Measurements from ENCODE around the gene STK26.
"Not testable (repeated sequence)": the region's sequence is repeated elsewhere in the genome, so short reads cannot be mapped to it uniquely, and the experiment has no call there.

The STK26 gene

DNA sequence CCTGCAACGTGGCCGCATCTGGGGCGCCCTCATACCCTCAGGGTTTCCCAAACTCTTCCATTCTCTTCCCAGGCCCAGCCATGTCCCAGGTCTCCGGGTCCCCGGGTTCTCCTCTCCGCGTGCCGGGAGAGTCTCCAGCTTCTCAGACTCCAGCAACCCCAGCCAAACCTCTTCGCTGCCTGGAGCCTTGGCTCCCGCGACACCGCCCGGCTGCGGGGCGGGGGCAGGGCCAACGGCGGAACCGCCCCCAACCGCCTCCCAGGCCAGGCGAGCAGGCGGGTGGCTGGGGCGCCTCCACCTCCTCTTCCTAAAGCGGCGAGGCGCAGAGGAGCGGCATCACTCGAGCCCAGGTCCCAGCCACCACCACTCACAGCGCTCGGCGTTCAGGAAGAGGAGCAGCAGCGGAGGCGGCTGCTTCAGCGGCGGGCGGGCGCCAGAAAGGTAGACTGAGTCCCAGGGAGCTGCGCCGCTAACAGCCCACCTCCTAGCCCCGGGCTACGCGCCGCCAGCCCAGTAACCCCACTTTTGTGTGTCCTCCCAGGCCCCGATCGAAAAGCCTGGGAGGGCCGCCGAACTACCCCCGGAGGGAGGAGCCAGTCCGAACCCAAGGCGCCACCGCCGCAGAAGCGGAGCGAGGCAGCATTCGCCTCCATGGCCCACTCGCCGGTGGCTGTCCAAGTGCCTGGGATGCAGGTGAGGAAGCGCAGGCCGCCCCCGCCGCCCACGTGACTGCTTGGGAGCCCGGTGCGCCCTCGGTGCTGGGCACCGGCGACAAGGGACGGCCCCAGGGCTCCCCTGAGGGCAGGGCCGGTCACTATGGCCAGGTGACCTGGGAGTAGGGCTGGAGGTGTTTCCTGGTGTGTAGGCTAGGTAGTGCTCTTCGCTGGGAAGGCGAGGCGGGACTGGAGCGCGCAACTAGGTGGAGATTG, at the start of gene STK26:
Gene STK26 (plus strand): TSS at position 336 of the 929 bp plus-strand sequence. CDS start 316 bp downstream, at position 652.
- peak; percentile 81 for DNase-seq

DNA sequence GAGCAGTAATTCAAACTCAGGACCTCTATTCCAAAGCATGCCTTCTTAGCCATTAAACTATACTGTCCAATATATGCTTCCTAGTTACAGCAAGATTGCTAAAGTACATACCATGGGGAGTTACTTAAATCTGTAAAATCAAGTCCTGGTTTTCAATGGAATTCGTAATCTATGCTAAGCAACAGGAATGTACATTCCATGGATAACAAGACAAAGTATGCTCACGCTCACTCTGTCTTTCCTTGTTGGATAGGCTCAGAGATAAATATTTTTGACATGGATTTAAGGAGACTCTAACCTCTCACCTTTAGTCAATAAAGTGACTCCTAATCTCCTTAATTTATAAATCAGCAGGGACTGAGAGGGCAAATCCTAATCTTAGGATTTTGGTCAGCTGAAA, 47.3 kb upstream of the STK26 start:
- DNase-seq, result no peak

DNA sequence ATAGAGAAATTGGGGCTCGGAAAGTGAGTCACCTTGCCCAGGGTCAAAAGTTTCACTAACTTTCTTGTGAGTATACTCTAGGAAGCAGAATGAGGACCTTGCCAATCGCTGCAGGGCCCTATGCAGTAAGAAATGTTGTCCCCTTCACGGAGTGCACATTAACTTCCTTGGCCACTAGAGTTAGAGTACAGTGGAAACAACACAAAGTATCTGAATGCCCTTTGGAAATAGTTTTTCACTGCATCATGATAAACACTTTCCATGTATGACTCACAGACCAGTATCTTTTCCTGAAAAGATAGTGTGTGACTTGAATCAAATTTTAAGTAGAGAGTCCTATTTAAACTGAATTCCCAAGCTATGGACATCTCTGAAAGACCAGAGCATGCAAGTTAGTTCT, 45.5 kb upstream of the STK26 start:
- no peak for DNase-seq

DNA sequence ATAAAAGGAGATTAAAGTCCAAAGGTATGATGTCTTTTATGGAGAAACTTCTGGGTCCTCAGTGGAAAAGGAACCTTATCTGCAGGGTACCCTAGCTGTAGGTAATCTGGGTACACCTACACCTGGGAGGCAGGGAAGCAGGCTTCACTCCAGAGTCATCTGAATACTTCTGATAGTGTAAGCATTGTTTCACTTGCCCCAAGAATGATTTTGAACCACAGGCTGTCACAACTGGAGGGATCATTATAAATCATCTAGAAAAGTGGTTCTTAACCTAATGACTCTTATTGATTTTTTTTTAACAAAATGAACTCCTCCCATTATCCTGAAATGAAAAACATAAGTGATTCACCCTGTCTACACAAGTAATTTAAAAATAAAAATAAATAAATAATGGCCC, 44.0 kb upstream of the STK26 start:
- no peak for DNase-seq

DNA sequence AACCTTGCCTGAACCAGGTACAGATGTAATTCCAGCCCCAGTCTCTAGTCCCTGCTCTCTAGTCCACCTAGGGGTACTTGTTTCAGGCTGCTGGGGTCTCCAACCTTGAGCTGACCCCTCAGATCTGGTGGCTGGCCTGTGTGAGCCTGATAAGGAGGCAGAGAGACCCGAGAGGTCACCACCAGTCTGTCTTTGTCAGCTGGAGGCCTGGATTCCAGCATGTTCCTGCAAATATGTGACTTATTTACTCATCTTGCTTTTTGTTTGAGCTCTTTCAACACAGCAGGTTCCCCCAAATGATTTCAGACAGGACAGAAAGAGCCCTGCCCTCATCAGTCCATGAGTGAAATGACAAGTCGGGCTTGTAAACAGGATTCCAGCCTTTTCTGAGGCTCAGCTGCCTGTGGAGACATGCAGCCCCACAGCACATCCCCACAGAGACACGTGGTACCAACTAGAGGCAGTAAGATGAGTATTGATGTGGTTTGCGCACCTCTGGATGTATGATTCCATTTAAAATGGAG, 37.5 kb upstream of the STK26 start:
- no peak for DNase-seq

DNA sequence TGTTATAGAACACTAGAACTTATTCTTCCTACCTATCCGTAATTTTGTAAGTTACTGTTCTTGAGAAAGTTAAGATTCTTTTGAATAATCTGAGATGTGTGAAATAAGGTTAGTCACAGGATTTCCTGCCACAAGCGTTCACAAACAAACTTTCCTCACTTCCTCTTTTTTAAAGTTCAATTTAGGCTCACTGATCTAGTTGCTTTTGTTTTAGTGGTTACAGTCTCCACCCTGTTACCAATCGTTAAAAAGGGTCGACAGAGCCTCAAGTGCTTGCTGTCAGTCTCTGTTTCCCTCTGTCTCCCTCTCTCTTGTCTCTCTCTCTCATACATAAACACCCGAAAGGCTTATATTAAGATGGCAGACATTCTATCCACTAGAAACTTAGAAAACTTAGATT, 35.9 kb upstream of the STK26 start:
- no peak for DNase-seq

DNA sequence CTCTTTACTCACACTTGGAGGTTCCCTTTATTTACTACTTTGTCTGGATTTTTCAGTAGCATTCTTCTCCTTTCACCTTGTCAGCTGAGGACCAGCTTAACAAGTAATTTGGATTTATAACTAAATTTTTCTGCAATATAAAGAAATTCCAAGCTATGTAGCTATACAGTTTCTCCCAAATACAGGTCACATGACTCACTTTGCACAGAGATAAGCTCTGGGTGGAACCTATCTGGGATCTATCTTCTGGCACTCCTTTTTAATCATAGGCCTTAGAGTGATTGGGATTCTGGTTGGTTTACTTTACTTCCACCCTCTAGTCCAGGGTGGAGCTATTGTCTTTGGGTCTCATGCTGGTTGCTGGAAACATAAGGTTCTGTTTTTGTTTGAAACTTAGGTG, 34.9 kb upstream of the STK26 start:
- no peak for DNase-seq

DNA sequence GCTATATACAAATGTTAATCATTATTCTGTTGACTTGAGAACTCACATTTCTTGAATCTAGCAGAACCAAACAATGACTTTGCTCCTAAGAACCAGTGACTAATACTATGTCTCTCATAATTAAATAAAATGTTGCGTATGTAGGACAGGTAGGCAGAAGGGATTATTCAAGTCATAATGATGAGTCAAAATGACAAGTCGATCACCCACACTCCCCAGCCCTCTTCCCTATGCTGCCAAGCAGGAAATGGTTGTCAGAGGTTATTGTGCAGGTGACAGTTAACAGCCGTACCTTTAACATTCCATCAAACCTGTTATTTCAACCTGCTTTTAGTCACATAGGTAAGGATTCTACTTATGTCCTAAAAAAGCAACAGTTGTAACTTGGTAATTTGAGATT, 22.0 kb upstream of the STK26 start:
- no peak for DNase-seq

DNA sequence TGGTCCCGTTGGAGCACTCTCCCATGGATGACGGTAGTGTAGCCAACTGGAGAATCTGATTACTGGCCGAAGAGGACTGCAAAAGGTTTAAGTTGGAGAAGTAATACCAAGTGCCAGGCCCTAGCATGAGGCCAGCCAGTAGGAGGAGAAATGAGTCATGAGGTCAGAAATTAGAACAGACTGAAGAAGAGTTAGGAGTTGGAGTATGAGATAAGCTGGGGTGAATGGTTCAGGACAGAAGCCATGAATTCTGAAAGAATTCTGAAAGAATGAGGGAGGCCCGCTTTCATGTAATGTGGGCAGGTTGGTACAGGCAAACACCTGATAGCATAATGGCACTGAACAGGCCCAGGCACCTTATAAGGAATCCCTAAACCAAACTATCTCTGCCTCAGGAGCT, 18.4 kb upstream of the STK26 start:
- DNase-seq, result no peak

DNA sequence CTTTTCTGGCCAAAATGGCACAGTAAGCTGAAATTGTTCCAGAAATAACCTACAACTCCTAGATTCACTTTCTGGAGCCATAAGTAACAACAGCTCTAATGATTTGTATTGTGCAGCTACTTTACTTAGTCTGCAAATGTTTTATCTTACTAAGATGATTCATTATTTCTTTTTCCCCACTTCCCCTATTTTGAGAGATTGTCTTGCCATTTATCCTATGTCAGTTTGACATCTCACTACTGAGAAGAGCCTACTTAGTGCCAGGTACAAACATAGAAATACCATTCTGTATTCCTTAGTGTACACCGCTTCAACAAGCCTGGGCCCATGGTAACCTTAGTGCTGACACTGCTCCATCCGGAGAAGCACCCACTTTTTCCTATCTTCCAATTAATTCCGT, 13.8 kb upstream of the STK26 start:
- DNase-seq, result no peak

DNA sequence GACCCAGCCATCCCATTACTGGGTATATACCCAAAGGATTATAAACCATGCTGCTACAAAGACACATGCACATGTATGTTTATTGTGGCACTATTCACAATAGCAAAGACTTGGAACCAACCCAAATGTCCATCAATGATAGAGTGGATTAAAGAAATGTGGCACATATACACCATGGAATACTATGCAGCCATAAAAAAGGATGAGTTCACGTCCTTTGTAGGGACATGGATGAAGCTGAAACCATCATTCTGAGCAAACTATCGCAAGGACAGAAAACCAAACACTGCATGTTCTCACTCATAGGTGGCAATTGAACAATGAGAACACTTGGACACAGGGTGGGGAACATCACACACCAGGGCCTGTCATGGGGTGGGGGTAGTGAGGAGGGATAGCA, 12.9 kb upstream of the STK26 start:
- DNase-seq, result not testable (repeated sequence)

DNA sequence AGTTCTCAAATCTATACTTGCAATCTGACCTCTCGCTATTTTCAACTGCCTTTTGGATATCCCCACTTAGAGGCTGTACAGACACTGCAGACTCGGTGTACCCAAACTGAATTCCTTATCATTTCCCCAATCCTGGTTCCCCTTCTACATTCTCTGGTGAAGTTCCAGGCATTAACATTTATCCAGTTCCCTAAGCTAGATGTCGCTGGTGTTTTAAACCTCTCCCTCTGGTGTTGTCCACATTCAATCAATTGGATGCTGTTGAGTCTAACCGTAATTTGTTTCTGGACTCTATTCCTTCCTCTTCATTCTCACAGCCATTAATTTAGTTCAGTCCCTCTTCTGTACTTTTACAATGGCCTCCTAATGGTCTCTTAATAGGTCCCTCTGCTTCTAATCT, 7.2 kb upstream of the STK26 start:
- no peak for DNase-seq

DNA sequence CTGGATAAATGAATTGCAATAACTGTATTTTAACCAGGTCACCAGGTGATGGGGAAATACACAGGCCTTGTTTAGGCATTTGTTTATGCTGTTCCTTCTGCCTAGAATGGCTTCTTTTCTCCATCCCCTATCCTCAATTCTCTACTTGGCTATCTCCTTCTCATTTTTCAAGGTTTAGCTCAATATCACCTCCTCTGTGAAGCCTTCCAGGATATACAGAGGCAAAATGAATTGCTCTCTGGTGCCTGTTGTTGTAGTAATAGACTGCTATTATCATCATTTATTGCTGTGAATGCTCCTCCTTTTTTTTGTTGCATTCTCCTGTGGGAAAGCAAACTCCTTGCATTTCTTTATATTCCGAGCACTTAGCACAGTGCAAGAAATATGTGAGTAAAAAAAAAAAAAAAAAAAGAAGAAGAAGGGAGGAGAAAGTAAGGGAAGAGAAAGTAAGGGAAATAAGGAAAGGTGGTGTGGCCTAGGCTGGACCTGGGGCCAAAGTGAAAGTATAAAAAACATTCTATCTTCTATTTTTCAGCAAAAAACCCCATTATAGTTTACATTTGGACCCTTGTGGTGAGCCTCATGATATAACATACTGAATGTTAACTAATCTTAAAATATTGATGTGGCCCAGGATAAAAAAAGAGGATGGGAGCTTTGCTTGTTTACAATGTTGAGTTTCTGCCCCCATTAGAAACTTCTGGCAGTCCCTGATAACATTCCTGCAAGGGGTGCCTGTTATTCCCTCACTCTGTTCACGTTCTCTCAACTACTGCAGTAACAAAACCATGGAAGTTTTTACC, 6.3 kb upstream of the STK26 start:
- DNase-seq, result no peak

DNA sequence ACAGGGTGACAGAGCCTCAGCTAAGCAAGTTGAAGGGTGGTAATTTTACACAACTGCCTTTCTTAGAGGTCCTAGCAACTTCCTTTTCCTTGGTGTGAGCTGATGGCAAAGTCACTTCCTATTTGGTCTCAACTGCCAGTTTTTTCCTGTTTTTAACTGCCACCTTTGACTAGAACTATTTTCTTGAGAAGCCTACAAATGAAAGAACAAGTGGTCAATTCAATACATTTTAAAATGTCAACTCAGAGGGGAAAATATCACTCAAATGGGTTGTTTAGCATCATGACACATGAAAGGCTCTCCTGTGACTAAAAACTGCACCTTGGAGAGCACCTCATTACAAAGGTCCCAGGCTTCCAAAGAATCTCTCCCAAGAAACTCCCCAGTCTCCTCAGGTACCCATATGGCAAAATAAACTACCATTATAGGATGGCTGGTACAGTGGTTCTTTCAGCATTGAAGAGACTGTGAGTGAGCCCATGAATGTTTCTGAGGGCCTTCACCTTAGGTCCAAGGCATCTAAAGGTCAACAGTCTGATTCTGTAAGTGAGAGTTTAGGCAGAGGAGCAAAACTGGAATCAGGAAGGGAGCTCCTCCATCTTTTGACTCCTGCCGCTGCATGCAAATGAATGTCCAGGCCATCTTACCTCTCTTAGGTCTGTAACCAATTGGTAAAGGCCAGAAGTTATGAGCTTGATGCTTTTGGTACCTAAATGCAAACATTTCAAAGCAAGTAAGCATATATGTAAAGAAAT, 5.5 kb upstream of the STK26 start:
- no peak for DNase-seq

DNA sequence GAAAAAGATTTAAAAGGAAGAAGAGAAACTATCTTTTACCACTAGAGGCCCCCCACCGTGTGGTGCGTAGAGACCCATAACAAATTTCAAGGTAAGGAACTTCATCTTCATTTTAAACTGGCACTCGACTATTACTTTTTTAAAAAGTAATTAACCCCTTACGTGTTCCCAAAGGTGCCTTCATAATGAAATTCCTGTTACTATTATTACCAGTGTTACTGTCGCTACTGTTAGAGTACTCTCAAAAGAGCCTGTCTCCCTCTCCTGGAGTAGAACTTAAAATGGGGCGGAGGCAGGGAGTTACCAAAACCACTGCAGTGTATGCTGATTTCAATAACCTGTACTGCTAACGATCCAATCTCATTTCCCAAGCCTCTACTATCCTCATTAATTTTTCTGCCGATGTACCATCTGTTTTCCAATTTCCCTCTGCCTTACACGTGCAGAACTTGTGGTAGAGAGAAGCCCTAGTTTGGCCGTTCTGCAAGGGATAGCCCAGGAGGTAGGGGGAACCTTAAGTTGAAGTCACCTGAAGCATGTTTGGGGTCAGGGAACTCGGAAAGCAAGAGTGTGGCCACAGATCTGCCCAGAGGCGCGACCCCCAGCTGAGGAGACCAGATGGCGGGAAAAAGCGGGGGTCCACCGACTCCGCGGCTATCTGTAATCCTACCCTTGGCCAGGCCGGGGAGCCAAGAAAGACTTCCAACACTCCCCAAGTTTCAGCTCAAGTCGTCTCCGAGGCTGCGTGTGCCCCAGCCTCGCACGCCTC, 720 bp upstream of the STK26 start:
- DNase-seq, result no peak

DNA sequence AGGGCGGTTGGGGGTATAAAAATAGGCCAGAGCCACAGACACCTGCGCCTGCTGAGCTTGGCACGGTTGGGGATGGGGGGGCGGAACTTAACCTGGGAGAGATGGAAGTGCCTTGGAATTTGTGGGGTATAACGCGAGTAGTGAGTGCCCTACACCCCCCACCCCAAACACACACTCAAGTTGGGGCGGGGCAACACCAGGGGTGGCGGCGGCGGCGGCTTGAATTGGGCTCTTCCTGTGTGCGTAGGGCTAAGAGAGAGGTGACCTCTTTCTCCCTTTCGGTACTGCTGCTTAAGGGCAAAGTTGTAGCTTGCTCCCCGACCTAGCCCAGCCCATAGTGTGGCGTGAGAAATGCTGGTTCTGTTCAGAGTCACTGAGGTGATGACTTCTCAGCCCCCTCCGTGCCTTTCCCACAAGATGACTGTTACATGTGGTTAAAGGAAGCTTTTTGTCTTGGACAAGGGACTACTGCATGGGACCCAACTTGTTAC, 839 bp downstream of the STK26 start:
- DNase-seq, result peak; percentile 75

DNA sequence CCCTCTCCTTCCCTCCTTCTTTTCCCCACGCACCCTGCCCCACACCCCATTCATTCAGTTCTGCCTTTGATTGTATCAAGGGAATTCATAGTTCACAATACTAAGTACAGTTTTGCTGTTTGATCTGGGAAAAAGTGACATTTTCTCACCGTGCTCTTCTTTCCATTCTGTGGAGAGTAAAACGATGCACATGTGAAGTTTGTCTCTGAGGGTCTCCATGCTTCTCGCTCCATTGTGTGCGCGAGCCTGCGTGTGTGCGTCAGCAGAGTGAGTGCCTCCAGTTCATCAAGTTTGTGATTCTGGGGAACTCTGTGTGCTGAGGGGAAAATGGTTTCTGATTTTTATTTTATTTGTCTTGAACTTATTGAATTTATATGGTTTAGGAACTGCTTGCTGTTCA, 1.9 kb downstream of the STK26 start:
- DNase-seq, result no peak

DNA sequence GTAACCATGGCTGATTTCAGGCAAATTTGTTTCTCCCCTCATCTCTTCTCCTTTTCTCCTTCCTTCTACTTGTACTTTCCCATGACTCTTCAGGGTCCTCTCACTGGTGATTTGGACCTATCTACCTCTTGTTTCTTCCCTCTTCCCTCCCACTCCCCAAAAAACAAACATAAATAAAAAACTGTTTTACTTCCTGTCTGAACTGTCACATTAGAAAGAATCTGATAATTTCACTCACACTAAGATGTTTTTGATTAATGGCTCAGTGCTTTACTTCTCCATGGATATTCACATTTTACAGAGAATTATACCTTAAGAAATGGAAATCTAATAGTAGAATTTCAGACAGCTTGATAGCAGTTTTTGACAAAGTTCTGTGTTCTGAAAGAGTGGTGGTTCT, 7.2 kb downstream of the STK26 start:
- no peak for DNase-seq

DNA sequence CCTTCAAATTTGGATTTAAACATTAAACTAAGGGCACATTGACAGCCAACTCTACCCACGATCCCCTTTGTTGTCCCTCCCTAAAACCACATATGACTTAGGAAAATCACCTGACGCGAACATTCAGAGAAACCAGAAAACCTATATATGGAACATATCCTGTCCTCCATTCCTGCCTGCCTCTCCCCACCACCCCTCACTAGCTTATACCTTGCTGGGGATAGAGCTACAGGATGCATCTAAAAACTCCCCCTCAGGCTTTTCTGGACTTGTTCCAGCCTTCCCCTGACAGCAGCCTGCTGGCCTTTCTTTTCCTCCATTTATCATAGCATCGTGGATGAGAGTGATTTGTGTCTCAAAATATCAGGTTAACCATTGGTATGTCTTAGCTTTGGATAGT, 8.8 kb downstream of the STK26 start:
- no peak for DNase-seq

DNA sequence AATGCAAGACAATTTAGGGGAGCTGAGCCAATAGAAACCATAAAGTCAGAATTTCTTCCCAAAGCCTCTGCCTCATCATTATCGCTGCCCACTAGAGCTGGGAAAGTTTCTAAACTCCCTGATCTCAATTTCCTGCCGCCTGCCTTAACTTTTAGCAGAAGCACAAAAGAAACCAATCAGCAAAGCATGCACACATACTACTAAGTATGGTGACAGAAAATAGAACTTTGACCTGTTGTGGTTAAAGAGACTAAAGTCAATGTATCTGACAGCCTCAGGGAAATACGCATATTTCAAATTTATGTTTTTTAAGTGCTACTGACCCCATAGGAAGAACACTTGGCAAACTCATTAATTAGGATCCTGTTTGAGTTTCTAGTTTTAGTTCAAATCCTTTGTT, 10.1 kb downstream of the STK26 start:
- no peak for DNase-seq

DNA sequence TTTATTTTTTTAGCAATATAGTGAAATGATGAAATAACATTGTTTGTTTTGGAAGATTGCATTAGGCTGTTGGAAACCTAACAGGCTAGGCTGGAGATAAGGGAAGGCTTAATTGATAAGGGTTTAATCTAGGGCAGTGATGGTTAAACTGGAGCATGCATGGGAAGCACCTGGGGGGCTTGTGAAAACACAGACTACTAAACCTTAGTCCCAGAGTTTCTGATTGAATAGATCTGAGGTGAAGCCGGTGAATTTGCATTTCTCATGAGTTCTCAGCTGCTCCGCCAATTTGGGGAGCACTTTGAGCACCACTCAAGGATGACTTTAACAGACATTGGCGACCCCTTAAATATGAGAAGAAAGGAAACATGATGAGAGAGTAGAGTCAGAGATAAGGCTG, 11.5 kb downstream of the STK26 start:
- no peak for DNase-seq

DNA sequence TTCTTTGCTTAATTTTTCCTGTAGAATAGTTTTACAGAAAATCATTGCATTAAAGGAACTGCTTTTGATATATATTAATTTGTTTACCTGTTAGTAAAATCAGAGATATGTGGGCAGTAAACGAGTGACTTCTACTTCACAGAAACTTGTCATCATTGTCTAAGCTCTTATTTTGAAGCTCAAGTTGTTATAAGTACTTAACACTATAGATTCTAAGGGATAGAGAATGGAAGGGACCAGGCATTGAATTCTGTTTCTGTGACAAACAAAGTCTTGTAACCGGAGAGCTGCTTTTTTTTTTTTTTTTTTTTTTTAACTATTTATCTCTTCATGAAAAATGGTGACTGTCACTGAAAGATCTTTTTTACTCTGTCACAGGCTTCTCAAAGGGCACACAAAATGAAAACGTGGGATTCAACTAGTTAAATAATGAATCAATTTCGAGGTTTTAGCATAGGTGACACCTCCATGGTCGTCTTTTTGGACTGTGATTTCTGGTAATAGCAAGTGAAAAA, 14.4 kb downstream of the STK26 start:
- no peak for DNase-seq

Data from activated CD8-positive, alpha-beta memory T cell treated with anti-CD3 and anti-CD28 coated beads, Interleukin-2, amount 50 U/mL, for 48 hours (primary cell).